ENCODE results near the gene BICC1. TPM values are rescaled to one million over a fixed set of nuclear protein-coding genes. Genes with fewer than 3 reads are reported as not detected.

Gene BICC1
- total RNA-seq, 1 experiment from 2014 or later = 0.57 TPM

DNA sequence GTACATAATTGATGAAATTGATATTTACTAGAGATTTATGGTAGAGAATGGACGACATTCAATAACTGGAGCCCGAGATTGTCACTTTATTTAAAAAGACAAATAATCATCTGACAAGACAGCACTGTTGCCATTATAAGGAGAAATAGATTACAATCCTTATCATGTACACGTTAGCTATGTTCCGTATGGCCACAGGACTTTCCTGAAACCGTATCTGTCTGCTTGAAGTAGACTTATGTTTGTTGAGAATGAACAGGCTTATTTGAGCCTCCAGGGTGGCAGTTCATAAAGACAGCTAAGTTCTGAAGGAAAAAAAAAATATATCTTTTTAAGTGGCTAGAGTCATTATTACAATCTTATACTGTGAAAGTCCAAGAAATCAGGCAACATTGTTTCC is 317.2 kb downstream of the BICC1 start:
- H3K4me2 ChIP-seq (ENCODE audit: insufficient read depth, insufficient read length, low read length) = no peak overlapping the region
- no peaks in the 10 kb centered on the region for H3K79me1 ChIP-seq (ENCODE audit: insufficient read depth, low read depth, low read length, poor library complexity, severe bottlenecking)
- H3K27me3 Mint-ChIP-seq (ENCODE audit: low read depth) = no peaks in the 10 kb centered on the region
- no peak overlapping the region for H3K4ac ChIP-seq (ENCODE audit: low read depth, low read length)
- WGBS (ENCODE audit: extremely low coverage, insufficient read length, low lambda C conversion rate) = no CpG with 5 or more reads among the region's 5 CpGs
- no peak overlapping the region for H4K5ac ChIP-seq (ENCODE audit: insufficient read length, low read depth, low read length)
- H3K4me1 Mint-ChIP-seq = peaks cover 2% of the 10 kb centered on the region in 2 experiments; a peak in 2 of 4 replicates
- H2AFZ ChIP-seq (ENCODE audit: low read length) = no peak overlapping the region
- H3K27me3 ChIP-seq (ENCODE audit: insufficient read depth, low read length) = no peaks in the 10 kb centered on the region
- H3K56ac ChIP-seq (ENCODE audit: insufficient read length, low read depth, low read length) = no peak overlapping the region
- no peak overlapping the region for H3K23ac ChIP-seq (ENCODE audit: insufficient read length, low read depth, low read length)
- H3K79me2 ChIP-seq (ENCODE audit: insufficient read depth, low read length) = no peaks in the 10 kb centered on the region
- H2BK120ac ChIP-seq (ENCODE audit: low read depth, low read length, poor library complexity, severe bottlenecking) = no peak overlapping the region
- H3K23me2 ChIP-seq (ENCODE audit: insufficient read length, low read depth, low read length, poor library complexity, severe bottlenecking) = no peaks in the 10 kb centered on the region
- H2BK5ac ChIP-seq (ENCODE audit: insufficient read length, low read length) = no peak overlapping the region
- no peak overlapping the region for H3K27ac ChIP-seq (ENCODE audit: insufficient read length, low read depth, low read length)
- no peak for DNase-seq
- H2BK15ac ChIP-seq (ENCODE audit: low read depth, low read length) = no peak overlapping the region
- H4K20me1 ChIP-seq (ENCODE audit: control insufficient read depth, insufficient read depth, insufficient read length) = no peaks in the 10 kb centered on the region
- no peak overlapping the region for H3K14ac ChIP-seq (ENCODE audit: insufficient read depth, low read length)
- H2BK12ac ChIP-seq (ENCODE audit: insufficient read length, low read depth, low read length) = no peak overlapping the region
- H4K91ac ChIP-seq (ENCODE audit: insufficient read length, low read depth, low read length) = no peak overlapping the region
- no peaks in the 10 kb centered on the region for H3K9me3 Mint-ChIP-seq
- TF ChIP-seq, protein P1, sequence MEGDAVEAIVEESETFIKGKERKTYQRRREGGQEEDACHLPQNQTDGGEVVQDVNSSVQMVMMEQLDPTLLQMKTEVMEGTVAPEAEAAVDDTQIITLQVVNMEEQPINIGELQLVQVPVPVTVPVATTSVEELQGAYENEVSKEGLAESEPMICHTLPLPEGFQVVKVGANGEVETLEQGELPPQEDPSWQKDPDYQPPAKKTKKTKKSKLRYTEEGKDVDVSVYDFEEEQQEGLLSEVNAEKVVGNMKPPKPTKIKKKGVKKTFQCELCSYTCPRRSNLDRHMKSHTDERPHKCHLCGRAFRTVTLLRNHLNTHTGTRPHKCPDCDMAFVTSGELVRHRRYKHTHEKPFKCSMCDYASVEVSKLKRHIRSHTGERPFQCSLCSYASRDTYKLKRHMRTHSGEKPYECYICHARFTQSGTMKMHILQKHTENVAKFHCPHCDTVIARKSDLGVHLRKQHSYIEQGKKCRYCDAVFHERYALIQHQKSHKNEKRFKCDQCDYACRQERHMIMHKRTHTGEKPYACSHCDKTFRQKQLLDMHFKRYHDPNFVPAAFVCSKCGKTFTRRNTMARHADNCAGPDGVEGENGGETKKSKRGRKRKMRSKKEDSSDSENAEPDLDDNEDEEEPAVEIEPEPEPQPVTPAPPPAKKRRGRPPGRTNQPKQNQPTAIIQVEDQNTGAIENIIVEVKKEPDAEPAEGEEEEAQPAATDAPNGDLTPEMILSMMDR (conservative IDR thresholded peaks at IDR 0.05) = no peak
- no peak overlapping the region for H3K9ac ChIP-seq (ENCODE audit: extremely low read depth, insufficient read length, low read length)
- H3K9me3 ChIP-seq (ENCODE audit: control insufficient read depth, low read depth, low read length) = no peaks in the 10 kb centered on the region
- H3K36me3 Mint-ChIP-seq (ENCODE audit: insufficient read depth in 1 of 3, low read depth in 3 of 3) = no peaks in the 10 kb centered on the region
- H2BK20ac ChIP-seq (ENCODE audit: low read depth, low read length, poor library complexity, severe bottlenecking) = no peak overlapping the region
- no peak overlapping the region for H3K18ac ChIP-seq (ENCODE audit: insufficient read length, low read depth, low read length)
- no peak overlapping the region for H4K8ac ChIP-seq (replicated peaks; ENCODE audit: insufficient read length, low read depth, low read length)
- H3T11ph ChIP-seq (ENCODE audit: low read length) = no peak overlapping the region
- H3K4me1 ChIP-seq (ENCODE audit: insufficient read depth, low read length) = no peaks in the 10 kb centered on the region
- H2AK5ac ChIP-seq (ENCODE audit: insufficient read length, low read length) = no peak overlapping the region
- no peak overlapping the region for H3K4me3 Mint-ChIP-seq
- H3K27ac Mint-ChIP-seq = no peak overlapping the region

All from H9 (cell line).